ENCODE data around the gene SAYSD1. TPM values are rescaled to one million over a fixed set of nuclear protein-coding genes. Genes with fewer than 3 reads are reported as not detected.

Gene SAYSD1
- total RNA-seq, 1 donor from 2014 or later = 8.9 TPM

DNA sequence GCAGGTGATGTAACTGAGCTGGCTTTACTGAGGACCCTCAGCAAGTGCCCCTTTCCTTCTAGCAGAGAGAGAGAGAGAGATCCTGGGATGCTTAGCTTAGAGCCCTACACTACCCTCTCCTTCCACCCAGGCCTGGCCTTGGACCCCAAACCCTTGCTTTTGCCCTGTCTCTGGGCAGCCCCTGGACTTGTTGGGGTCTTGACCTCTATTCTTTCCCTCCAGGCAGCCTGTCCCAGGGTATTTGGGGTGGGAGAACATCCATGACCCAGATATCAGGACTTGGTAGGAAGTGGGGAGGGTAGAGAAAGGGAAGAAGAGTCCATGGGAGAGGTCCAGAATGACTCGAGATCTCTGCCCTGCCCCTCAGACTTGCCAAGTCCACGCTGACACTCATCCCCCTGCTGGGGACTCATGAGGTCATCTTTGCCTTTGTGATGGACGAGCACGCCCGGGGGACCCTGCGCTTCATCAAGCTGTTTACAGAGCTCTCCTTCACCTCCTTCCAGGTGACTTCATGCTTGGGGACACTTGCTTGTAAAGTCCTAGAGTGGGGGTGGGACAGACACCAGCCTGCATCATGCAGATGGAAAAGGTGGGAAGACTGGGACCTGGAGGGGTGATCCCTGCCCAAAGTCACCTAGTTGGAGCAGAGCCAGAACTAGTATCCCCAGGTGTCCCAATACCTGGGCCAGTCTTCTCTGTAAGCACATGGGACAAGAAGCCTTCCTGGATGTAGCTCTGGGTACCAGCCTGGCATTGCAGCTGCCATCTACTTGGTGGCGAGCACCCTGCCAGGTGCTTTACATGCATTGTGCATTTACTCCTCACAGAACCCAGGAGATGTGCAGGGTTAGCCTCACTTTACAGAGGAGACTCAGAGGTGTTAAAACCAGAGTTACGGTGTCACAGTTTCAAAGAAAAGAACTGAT, 35.5 kb downstream of the SAYSD1 start:
- DNase-seq (ENCODE audit: low read depth in 2 of 2) = no peak

DNA sequence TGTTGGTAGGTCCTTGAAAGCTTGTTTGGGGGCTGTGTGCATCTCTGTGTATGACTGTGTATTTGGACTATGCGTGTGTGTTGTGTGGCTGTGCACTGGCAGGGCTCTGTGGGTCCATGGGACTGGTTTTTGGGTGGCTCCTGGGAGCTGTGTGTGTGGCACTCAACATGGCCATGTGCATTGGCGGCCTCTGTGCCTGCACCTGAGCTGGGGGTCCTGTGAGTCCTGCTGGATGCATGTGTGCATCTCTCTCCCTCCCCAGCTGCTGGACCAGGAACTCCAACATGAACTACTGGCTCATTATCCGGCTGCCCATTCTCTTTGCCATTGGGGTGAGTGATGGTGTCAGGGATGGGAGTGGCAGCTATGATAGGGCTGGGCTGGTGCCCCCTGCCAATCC, 36.3 kb downstream of the SAYSD1 start:
- no peak for DNase-seq (ENCODE audit: low read depth in 2 of 2)

DNA sequence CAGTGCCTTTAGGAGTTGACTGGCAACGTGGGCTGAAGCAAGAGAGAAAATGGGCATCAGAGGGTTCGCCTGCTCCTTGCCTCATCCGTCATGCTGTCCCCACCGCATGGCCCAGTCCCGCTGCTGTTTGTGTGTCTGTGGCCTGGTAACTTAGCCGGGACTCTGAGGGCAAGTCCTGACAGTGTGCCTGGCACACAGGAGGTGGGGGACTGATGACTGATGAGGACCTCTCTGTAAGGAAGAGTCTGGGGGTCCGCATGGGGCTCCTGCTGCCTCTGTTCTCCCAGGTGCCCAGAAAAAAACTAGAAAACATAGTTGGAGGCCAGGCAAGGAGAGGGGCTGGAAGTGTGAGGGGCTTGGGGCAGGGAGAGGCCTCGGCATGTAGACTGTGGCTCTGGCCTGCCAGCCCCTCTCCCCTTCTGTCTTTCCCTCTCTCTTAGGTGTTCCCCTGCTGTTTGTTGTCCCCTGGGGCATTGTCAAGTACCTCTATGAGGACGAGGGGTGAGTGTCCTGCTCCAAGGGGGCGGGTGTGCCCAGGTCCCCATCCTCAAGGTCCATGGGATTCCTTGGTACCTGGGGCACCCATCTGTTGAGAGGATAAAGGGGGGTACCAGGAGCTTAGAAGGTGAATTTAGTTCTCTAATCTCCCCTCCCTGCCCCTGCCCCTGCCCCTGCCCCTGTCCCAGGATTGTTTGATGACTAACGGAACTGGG, 36.9 kb downstream of the SAYSD1 start:
- DNase-seq (ENCODE audit: low read depth in 2 of 2) = no peak

DNA sequence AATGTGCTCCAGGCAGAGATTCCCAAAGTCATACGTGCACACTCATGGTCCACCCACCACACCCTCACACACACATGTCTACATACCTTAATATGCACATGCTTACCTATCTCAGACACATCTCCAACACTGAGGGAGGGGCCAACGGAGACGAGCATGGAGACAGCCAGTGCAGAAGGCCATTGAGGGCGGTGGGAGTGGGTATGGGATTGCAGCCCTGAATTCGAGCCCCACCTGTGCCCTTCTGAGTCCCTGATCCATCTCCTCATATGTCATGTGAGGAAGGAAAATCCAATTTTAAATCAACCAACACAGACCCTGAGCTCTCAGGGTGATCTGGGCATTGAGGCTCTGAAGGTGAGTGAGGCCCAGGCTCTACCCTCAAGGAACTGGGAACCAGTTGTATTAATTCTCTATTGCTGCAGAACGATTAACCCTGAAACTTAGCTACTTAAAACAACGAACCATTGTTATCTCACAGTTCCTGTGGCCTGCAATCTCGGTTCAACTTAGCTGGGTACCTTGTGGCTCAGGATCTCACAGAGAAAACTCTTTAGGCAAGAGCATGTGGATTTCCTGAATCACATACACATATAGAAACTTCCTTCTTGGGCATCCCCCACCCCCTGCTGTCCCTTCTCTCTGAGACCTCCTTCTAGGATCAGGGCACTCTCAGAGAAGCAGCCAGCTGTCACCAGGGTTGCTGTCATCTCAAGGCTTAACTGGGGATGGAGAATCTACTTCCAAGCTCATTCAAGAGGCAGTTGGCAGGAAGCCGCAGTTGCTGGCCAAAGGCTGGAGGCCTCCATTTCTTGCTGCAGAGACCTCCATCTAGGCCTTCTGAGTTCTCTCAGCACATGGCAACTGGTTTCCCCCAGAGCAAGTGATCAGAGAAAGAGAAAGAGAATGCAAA, 38.1 kb downstream of the SAYSD1 start:
- DNase-seq (ENCODE audit: low read depth in 2 of 2) = no peak

DNA sequence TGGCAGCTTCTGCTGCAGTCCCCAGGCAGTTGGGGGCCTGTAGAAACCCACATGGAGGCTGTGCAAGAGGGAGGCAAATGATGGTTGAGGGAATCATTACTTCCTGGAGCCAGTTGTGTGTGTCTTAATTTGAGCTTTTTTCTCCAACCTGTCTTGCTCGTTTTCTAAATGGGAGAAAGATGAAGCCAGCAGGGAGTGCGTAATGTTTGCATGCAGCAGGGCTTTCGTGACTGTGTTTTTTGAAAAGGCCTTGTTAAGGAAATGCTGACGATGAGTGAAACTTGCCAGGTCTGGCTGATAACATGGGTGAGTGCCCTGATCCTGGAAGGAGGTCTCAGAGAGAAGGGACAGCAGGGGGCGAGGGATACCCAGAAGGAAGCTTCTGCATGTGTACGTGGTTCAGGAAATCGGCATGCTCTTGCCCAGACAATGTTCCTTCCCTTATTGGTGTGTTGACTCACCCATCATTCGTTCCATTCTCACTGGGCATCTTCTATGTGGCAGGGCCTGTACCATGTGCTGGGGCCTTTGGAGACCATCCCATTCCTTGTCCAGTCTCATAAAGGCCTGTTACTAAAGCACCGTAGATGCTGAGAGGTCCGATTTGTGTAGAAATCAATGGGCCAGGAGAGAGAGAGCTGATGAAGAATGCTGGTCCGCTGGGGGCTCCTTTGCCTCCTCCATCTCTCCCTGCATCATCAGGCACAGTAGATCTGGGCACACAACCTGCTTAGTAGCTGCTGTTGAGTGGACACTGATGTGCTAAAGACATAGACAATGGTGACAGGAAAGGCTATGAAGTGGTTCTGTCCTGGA, 39.0 kb downstream of the SAYSD1 start:
- no peak for DNase-seq (ENCODE audit: low read depth in 2 of 2)

DNA sequence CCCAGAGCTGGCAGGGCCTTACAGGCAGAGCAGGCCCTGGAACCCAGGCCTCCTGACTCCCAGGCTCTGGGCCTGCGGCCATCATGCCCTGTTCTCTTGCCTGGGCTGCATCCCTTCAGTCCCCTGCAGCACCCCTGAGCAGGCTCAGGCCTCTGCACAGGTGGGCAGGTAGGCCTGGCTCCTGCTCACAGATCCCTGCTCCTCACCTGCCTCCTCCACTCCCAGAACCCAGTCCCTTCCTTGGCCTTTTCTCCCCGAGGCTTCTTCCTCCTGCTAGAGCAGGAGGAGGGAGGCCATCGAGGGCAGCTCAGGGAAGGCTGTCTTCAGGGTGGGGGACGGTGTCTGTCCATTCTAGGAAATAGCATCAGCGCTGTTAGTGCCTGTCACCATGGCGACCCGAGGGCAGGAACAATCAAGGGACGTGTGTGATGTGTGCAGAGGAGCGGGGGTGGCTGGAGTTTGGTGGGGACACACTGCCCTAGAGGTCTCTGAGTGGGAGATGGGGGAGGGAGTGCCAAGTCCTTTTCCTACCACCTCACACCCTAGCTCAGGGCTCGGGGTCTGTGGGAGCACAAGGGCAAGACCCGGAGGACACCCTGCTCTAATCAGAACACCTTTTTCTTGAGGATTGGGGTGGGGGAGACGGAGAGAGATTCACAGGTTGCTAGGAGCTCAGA, 39.8 kb downstream of the SAYSD1 start:
- no peak for DNase-seq (ENCODE audit: low read depth in 2 of 2)

DNA sequence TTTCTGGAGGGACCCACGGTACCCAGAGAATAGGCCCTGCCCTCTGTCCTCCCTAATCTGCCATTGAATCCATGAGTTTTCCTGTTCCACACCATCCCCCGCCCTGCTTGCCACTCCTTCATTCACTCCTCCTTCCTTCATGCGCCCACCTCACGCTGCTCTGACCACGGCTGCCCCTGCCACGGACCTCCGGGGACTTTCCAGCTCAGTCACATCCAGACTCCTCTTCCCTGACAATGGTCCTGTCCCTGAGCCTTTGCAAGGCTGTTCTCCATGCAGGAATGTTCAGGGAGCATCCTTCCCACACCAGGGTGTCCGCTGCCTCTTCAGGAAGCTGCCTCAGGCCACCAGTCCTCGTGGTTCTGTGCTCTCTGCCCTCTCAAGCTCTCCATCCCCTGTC, 40.5 kb downstream of the SAYSD1 start:
- no peak for DNase-seq (ENCODE audit: low read depth in 2 of 2)

DNA sequence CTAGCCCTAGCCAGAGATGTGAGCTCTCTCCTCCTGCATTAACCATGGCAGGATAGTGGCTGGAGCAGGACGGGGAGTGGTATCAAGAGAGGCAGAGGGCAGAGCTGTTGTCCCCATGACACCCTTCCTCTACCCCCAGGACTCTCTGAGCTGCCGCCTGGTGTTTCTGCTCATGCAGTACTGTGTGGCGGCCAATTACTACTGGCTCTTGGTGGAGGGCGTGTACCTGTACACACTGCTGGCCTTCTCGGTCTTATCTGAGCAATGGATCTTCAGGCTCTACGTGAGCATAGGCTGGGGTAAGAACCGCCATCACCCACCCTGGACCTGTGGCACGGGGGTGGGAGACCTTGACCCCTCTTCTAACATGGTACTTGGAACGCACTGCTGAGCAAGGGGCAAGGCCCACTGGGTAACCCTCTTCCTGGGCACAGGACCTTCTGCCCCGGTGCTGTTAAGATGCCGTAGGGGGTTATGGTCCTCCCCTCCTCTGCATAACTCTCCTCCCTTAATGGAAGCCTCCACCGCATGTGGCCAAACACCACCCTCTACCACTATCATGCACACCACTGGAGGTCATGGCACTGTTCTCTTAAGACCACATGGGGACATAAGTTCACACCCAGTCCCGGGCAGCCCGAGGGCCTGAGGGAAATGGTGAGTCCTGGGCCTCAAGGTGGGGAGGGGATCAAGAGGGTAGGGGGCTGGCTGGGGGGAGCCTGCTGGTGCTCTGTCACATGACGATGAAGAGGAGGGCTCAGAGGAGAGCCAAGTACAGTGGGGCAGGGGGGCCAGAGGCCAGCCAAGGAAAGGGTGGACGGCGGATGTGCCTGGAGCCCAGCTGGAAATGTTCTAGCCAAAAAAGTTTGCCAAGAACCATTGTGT, 41.3 kb downstream of the SAYSD1 start:
- no peak for DNase-seq (ENCODE audit: low read depth in 2 of 2)

DNA sequence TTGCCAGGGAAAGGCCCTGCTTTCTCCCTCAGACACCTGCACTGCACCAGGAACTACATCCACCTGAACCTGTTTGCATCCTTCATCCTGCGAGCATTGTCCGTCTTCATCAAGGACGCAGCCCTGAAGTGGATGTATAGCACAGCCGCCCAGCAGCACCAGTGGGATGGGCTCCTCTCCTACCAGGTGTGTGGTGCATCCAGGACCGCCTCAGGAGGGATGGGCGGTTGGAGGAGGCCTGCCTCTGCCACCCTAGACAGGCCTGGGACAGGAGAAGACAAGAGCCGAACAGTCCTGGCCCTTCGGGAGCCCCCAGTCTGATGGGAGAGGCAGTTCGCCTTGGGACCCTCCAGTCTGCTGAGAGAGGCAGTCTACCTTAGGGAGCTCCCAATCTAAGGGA, 42.2 kb downstream of the SAYSD1 start:
- DNase-seq (ENCODE audit: low read depth in 2 of 2) = no peak

DNA sequence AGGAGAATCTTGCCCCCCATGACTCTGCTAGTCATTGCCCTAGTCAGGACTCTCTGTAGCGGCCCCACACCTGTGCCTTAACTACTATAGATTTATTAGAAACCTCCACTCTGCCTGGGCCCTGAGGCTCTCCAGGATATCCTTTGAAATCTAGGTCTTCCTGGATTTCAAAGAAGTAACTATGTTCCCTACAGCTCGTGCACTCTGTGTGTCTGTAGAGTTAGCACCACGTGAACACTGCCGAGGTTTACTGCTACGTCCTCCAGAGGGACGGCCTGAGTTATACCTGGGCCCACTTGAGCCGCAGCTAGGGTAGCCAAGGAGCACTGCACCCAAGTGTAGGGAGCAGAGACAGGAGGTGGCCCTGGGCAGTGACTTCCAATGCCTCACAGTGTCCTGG, 46.6 kb downstream of the SAYSD1 start:
- DNase-seq (ENCODE audit: low read depth in 2 of 2) = no peak

DNA sequence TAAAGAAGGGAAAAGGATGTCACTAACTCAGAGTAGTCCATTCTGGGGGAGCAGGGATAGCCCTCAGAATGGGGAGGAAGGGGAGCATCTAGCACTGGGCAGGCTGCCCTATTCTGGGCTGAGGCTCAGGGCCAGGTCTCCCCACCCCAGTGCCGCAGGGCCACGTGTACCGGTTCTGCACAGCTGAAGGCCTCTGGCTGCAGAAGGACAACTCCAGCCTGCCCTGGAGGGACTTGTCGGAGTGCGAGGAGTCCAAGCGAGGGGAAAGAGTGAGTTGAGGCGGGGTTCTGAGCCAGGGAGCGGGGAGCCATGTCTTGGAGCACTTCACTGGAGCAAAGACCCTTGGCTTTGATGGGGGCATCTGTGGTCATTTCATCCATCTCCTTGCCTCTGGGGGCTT, 49.4 kb downstream of the SAYSD1 start:
- DNase-seq (ENCODE audit: low read depth in 2 of 2) = no peak

DNA sequence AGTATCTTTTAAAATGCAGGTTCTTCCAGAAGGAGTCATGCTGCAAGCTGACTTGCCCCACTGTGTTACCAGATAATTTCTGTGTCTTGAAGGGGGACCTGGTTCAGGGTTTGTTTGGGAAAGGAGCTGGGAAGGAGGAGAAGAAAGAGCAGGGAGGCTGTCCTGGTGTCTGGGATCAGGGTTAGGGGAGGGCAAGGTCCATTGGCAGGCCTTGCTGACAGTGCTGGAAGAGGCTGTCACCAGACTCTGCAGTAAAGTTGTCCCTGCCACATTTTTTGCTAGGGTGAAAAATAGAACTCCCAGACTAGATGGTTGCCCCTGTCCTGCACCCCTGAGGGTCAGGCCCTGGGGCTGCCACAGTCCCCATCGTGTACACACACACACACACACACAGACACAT, 51.5 kb downstream of the SAYSD1 start:
- no peak for DNase-seq (ENCODE audit: low read depth in 2 of 2)

DNA sequence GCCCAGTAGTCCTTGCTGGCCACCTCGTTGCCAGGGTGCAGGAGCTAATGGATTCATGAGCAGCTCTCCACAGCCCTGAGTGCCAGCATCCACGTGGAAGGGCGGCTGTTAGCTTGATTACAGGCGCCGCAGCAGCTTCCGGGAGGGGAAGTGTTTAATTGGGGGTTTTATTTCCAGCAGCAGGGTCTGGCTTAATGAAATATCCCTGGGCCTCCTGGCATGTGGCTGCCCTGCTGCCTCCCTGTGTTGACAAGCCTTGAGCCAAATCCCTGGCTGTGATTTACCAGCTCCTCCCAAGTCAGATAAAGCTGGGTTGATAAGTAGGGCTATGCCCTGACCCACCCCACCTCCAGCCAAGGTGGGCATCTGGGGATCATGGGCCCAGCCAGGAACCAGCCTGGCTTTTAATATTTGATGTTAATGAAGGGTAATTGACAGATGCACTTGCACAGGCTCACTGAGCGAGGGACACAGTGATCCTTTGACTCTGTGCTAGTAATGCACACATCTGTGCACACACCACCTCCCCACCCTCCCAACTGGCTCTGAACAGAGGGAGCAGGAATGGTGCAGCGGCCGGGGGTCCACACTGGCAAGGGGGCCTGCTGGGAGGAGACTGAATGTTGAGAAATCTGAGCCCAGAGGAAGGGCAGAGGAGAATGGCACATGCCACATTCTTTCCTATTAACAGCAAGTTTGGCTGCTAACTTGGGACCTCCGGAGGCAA, 52.8 kb downstream of the SAYSD1 start:
- DNase-seq (ENCODE audit: low read depth in 2 of 2) = no peak

DNA sequence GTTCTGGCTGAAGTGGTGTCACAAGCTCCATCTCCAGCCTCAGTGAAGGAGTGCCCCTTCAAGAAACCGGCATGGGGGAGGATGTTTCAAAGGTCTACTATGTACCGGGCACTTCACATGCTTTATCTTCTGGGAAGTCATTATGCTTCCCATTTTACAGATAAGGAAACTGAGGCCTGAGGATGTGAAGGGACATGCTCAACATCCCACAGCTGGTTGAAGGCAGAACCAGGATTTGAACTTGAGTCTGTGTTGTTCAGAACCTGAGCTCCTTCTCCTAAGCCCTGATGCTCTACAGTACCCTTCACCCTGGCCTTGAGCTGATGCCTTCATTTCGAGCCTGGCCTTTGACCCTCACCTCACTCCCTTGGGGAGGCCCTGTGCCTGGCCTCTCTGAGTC, 53.4 kb downstream of the SAYSD1 start:
- DNase-seq (ENCODE audit: low read depth in 2 of 2) = no peak

DNA sequence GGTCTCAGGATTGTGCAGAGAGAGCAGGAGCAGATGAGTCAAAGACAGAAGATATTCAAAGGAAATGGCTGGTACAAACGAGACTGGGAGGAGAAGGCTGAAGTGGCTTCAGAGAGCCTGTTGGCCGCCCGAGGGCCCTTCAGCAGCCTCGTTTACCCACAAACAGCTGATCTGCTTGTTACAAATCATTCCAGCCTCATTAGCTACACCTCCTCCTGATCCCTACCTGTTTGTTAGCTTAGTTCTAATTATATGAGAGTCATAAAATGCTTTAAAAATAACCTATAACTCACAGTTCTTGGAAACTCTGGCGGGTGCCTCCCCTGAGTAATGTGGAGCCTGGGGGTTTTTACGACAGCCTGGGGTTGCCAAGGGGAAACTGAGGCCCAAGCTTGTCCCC, 53.8 kb downstream of the SAYSD1 start:
- no peak for DNase-seq (ENCODE audit: low read depth in 2 of 2)

DNA sequence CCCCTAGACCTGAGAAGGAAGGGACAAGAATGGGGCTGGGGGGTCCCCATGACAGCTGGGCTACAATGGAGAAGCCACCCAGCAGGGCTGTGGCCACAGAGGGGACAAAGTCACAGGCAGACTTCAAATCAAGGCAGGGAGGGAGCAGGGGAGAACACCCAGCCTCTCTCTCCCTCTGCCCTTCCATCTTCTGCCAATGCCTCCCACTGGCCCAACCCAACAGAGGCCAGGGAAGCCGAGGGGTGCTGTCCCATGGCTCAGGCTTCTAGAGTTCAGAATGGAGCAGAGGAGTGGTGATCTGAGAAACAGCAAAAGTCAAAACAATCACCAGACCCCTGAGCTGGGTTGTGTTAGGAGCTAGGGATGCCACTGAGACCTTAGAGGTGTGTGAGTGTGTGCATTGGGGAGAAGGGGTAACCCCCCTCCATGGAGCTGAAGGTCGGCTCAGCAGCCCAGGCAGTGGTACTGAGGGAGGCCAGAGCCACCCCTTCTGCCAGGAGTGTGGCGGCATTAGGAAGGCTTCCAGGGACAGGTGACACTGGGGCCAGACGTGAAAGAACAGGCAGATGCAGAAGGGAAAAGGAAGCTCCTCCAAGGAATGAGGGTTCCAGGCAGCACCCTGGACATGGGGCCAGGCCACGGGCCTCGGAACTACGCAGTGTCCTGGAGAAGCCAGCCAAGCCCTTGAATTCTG, 54.4 kb downstream of the SAYSD1 start:
- DNase-seq (ENCODE audit: low read depth in 2 of 2) = no peak

DNA sequence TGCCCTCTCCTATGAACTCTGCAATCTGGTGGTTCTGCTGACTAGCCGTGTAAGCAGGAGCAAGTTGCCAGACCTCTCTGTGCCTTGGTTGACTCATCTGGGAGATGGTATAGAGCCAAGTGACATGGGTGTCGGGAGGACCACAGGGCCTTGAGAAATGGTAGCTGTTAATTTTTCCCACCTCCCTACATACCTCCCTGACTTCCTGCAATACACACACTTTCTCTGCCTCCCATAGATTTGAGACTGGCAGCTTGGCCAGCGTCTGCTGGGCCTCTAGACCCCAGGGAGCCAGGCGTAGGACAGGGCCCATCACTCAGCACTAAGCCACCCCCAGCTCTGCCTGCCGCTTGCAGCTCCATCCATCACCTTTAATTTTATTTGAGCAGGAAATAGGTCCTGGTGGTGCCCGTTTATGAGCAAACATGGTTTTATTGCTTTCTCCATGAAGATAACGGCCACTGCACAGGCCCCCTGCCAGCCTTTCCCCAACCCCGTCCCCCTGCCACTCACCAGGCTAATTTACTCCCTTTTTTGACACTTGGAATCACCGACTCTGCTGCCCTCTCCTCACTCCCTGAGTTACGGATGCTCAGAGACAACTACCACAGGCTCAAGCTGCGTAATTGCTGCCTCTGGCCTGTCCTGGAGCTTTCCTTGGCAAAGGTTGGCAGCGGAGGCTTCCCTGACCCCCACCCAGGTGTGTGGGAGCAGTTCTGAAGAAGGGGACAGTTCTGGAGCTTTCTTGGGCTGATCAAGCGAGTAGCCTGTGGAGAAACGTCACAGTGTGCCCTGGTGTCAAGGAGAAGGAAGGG, 55.3 kb downstream of the SAYSD1 start:
- DNase-seq (ENCODE audit: low read depth in 2 of 2) = no peak
